ENCODE data around the gene PTPRM. TPM values are rescaled to one million over a fixed set of nuclear protein-coding genes. Genes with fewer than 3 reads are reported as not detected.

Gene PTPRM
- total RNA-seq, 1 donor from 2014 or later, result 109 TPM

- no peak for DNase-seq
These were observed 32.9 kb downstream of the PTPRM start for GRCh38 chr18:7600036-7600435.

GRCh38 chr18:7600528-7601245 lies 33.6 kb downstream of the PTPRM start:
- DNase-seq, result no peak

GRCh38 chr18:7601246-7601615 lies 34.1 kb downstream of the PTPRM start:
- DNase-seq, result no peak

GRCh38 chr18:7601936-7602335 lies 34.8 kb downstream of the PTPRM start:
- no peak for DNase-seq

GRCh38 chr18:7603259-7604000 lies 36.3 kb downstream of the PTPRM start:
- no peak for DNase-seq

- peak; percentile 41 for DNase-seq
These were observed 37.2 kb downstream of the PTPRM start for GRCh38 chr18:7604361-7604760.

- DNase-seq, result no peak
These were observed 38.6 kb downstream of the PTPRM start for GRCh38 chr18:7605705-7606104.

- DNase-seq, result peak; percentile 85
These were observed 40.5 kb downstream of the PTPRM start for GRCh38 chr18:7607540-7608173.

GRCh38 chr18:7608174-7608550 lies 41.0 kb downstream of the PTPRM start:
- no peak for DNase-seq

GRCh38 chr18:7608781-7609201 lies 41.7 kb downstream of the PTPRM start:
- DNase-seq, result peak; percentile 49

- DNase-seq, result no peak
These were observed 42.5 kb downstream of the PTPRM start for GRCh38 chr18:7609617-7610016.

GRCh38 chr18:7614042-7614441 lies 46.9 kb downstream of the PTPRM start:
- DNase-seq, result no peak

- DNase-seq, result no peak
These were observed 48.7 kb downstream of the PTPRM start for GRCh38 chr18:7615840-7616239.

GRCh38 chr18:7616661-7617060 lies 49.5 kb downstream of the PTPRM start:
- DNase-seq, result peak; percentile 75

- peak; percentile 84 for DNase-seq
These were observed 50.8 kb downstream of the PTPRM start for GRCh38 chr18:7617738-7618422.

GRCh38 chr18:7618891-7619442 lies 51.9 kb downstream of the PTPRM start:
- DNase-seq, result peak; percentile 61

- no peak for DNase-seq
These were observed 52.6 kb downstream of the PTPRM start for GRCh38 chr18:7619676-7620075.

GRCh38 chr18:7622721-7623120 lies 55.6 kb downstream of the PTPRM start:
- no peak for DNase-seq

- no peak for DNase-seq
These were observed 56.6 kb downstream of the PTPRM start for GRCh38 chr18:7623681-7624080.

GRCh38 chr18:7624697-7625096 lies 57.6 kb downstream of the PTPRM start:
- no peak for DNase-seq

- no peak for DNase-seq
These were observed 59.2 kb downstream of the PTPRM start for GRCh38 chr18:7626175-7626921.

All from tongue (tissue), 2 donors.